Measurements from ENCODE around the gene FBXW11.

GRCh38 chr5:172004824-172005237 is 1.6 kb downstream of the FBXW11 start:
- TF ChIP-seq, protein P1, sequence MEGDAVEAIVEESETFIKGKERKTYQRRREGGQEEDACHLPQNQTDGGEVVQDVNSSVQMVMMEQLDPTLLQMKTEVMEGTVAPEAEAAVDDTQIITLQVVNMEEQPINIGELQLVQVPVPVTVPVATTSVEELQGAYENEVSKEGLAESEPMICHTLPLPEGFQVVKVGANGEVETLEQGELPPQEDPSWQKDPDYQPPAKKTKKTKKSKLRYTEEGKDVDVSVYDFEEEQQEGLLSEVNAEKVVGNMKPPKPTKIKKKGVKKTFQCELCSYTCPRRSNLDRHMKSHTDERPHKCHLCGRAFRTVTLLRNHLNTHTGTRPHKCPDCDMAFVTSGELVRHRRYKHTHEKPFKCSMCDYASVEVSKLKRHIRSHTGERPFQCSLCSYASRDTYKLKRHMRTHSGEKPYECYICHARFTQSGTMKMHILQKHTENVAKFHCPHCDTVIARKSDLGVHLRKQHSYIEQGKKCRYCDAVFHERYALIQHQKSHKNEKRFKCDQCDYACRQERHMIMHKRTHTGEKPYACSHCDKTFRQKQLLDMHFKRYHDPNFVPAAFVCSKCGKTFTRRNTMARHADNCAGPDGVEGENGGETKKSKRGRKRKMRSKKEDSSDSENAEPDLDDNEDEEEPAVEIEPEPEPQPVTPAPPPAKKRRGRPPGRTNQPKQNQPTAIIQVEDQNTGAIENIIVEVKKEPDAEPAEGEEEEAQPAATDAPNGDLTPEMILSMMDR (IDR thresholded peaks at IDR 0.05), result no peak
- no peak for TF ChIP-seq POLR2A (IDR thresholded peaks at IDR 0.05)
